ENCODE results near the gene RBM43.

The RBM43 gene

GRCh38 chr2:151258121-151258520 lies 3.5 kb downstream of the RBM43 start:
- TF ChIP-seq FOXP2 (optimal IDR thresholded peaks at IDR 0.05; ENCODE audit: borderline replicate concordance, extremely low read depth, extremely low read length, insufficient read depth) (no peak), POLR2AphosphoS5 (IDR thresholded peaks at IDR 0.05; ENCODE audit: low read depth, low read length) (no peak), REST (IDR thresholded peaks at IDR 0.05; ENCODE audit: insufficient read depth in 1 of 2, low read depth in 2 of 2, low read length in 2 of 2) (no peak), TAF1 (IDR thresholded peaks at IDR 0.05; ENCODE audit: borderline replicate concordance, insufficient read depth, low read length) (no peak), SIN3A (IDR thresholded peaks at IDR 0.05; ENCODE audit: borderline replicate concordance, insufficient read depth, low read length) (no peak)

GRCh38 chr2:151252646-151253045 lies 9.0 kb downstream of the RBM43 start:
- TF ChIP-seq TAF1 (IDR thresholded peaks at IDR 0.05; ENCODE audit: borderline replicate concordance, insufficient read depth, low read length), result no peak

- TF ChIP-seq REST (IDR thresholded peaks at IDR 0.05; ENCODE audit: insufficient read depth in 1 of 2, low read depth in 2 of 2, low read length in 2 of 2), result no peak
- TF ChIP-seq FOXP2 (optimal IDR thresholded peaks at IDR 0.05; ENCODE audit: borderline replicate concordance, extremely low read depth, extremely low read length, insufficient read depth), result no peak
- no peak for TF ChIP-seq POLR2AphosphoS5 (IDR thresholded peaks at IDR 0.05; ENCODE audit: low read depth, low read length)
- TF ChIP-seq TAF1 (IDR thresholded peaks at IDR 0.05; ENCODE audit: borderline replicate concordance, insufficient read depth, low read length), result no peak
- no peak for TF ChIP-seq SIN3A (IDR thresholded peaks at IDR 0.05; ENCODE audit: borderline replicate concordance, insufficient read depth, low read length)
Observed at GRCh38 chr2:151251012-151251411, 10.7 kb downstream of the RBM43 start.

- TF ChIP-seq TAF1 (IDR thresholded peaks at IDR 0.05; ENCODE audit: borderline replicate concordance, insufficient read depth, low read length) (no peak), POLR2AphosphoS5 (IDR thresholded peaks at IDR 0.05; ENCODE audit: low read depth, low read length) (no peak), FOXP2 (optimal IDR thresholded peaks at IDR 0.05; ENCODE audit: borderline replicate concordance, extremely low read depth, extremely low read length, insufficient read depth) (no peak), SIN3A (IDR thresholded peaks at IDR 0.05; ENCODE audit: borderline replicate concordance, insufficient read depth, low read length) (no peak), REST (IDR thresholded peaks at IDR 0.05; ENCODE audit: insufficient read depth in 1 of 2, low read depth in 2 of 2, low read length in 2 of 2) (no peak)
Observed at GRCh38 chr2:151247432-151247831, 14.2 kb downstream of the RBM43 start.

- TF ChIP-seq TAF1 (IDR thresholded peaks at IDR 0.05; ENCODE audit: borderline replicate concordance, insufficient read depth, low read length), result no peak
- TF ChIP-seq POLR2AphosphoS5 (IDR thresholded peaks at IDR 0.05; ENCODE audit: low read depth, low read length), result no peak
- no peak for TF ChIP-seq REST (IDR thresholded peaks at IDR 0.05; ENCODE audit: insufficient read depth in 1 of 2, low read depth in 2 of 2, low read length in 2 of 2)
- no peak for TF ChIP-seq SIN3A (IDR thresholded peaks at IDR 0.05; ENCODE audit: borderline replicate concordance, insufficient read depth, low read length)
- no peak for TF ChIP-seq FOXP2 (optimal IDR thresholded peaks at IDR 0.05; ENCODE audit: borderline replicate concordance, extremely low read depth, extremely low read length, insufficient read depth)
Observed at GRCh38 chr2:151246152-151246551, 15.5 kb downstream of the RBM43 start.
